SJCRH30 (cell line): ENCODE data around the gene SH3TC2. TPM values are rescaled to one million over a fixed set of nuclear protein-coding genes. Genes with fewer than 3 reads are reported as not detected.

Experiments used
- DNase-seq, 2 experiments: peaks; one replicate each; pipeline ENCODE4 v3.0.0-alpha.2; 2015 to 2020
- H3K27ac ChIP-seq: fragments of 250-450 bp; sonication (Bioruptor Pico); 2 replicates; pipeline ENCODE4 v1.5.1; 2020; ENCODE audit warnings: mild to moderate bottlenecking, moderate library complexity
- H3K27me3 ChIP-seq: fragments of 250-450 bp; sonication (Bioruptor Pico); 2 replicates; pipeline ENCODE4 v1.5.1; 2020; ENCODE audit warnings: mild to moderate bottlenecking, moderate library complexity
- H3K36me3 ChIP-seq: fragments of 250-450 bp; sonication (Bioruptor Pico); 2 replicates; pipeline ENCODE4 v1.5.1; 2020; ENCODE audit warnings: mild to moderate bottlenecking, moderate library complexity
- H3K4me1 ChIP-seq: fragments of 250-450 bp; sonication (Bioruptor Pico); 2 replicates; pipeline ENCODE4 v1.5.1; 2020; ENCODE audit warnings: mild to moderate bottlenecking, moderate library complexity
- H3K4me3 ChIP-seq: fragments of 250-450 bp; sonication (Bioruptor Pico); 2 replicates; pipeline ENCODE4 v1.5.1; 2020; ENCODE audit warnings: mild to moderate bottlenecking, moderate library complexity
- H3K9me3 ChIP-seq: fragments of 250-450 bp; sonication (Bioruptor Pico); replicated peaks from 2 replicates; pipeline ENCODE4 v1.5.1; 2020; ENCODE audit warnings: mild to moderate bottlenecking, moderate library complexity
- total RNA-seq: library from RNA; depleted of rRNA; stranded (reverse); fragments of >200 nt; shearing (Covaris generic); gene quantifications from 2 replicates; pipeline ENCODE4 v1.2.3, GENCODE V29; 2014

Gene SH3TC2
- total RNA-seq, 1 experiment from 2014 or later: 14.1 TPM

DNA sequence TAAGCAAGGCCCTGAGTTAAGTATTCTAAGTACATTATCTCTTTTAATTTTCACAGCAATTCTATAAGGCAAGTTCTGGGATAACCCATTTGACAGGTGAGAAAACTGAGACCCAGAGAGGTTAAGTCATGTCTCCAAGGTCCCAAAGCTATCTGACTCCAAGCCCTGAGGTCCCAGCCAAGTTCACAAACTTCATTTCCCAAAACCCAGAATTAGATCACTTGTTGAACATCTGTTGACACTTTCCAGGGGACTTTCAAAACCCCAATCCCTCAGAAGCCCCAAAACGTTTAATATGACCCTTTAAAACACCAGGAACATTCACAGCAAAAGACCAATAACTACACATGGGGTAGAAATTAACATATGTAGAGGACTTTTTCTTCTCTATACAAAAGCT is 72.0 kb downstream of the SH3TC2 start:
- Histone ChIP-seq H3K36me3 (no peaks in the 10 kb centered on the region), H3K27ac (peak overlapping the region; percentile 47; the same call in 1 of the 2 replicates), H3K9me3 (no peaks in the 10 kb centered on the region), H3K27me3 (no peaks in the 10 kb centered on the region), H3K4me3 (no peak overlapping the region), H3K4me1 (peaks cover 48% of the 10 kb centered on the region)
- DNase-seq: no peak

DNA sequence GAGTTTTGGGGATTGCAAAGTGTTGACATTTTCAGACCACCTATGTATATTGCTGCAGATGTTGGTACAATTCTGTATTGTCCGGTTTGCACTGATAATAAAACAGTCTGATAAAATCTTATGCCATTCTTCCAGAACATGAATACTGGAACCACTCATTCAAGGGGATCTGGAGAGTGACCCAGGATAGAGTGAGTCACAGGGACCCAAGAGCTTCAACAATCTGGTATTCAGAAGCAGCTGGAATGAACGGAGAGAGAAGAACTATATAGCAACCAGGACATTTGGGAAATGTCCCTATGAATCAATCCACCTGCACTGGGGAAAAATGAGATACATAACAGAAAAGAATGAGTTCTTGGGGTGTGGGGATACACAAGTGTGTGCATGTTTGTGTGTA is 73.3 kb downstream of the SH3TC2 start:
- Histone ChIP-seq H3K36me3 (no peaks in the 10 kb centered on the region), H3K9me3 (no peaks in the 10 kb centered on the region), H3K4me1 (peaks cover 46% of the 10 kb centered on the region), H3K27me3 (no peaks in the 10 kb centered on the region), H3K4me3 (no peak overlapping the region), H3K27ac (no peak overlapping the region)
- no peak for DNase-seq

DNA sequence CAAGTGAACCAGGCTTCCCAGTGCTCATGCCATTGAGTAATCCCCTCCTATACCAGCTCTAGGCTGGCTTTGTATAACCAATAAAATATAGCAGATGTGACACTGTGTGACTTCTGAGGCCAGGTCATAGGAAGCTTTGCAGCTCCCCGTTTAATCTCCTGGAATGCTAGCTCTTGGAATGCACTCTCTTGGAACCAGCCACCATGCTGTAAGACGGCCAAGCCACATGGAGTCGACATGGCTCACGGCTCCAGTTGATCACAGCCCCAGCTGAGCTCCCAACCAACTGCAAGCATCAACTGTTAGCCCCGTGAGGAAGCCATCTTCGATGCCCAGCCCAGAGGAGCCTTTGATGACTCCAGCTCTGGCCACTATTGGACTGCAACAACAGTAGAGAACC is 74.5 kb downstream of the SH3TC2 start:
- DNase-seq: no peak
- H3K27me3 ChIP-seq: no peaks in the 10 kb centered on the region
- peaks cover 55% of the 10 kb centered on the region for H3K4me1 ChIP-seq
- no peaks in the 10 kb centered on the region for H3K36me3 ChIP-seq
- no peaks in the 10 kb centered on the region; the same call in 1 of the 2 replicates for H3K9me3 ChIP-seq
- H3K27ac ChIP-seq: no peak overlapping the region
- no peak overlapping the region for H3K4me3 ChIP-seq

DNA sequence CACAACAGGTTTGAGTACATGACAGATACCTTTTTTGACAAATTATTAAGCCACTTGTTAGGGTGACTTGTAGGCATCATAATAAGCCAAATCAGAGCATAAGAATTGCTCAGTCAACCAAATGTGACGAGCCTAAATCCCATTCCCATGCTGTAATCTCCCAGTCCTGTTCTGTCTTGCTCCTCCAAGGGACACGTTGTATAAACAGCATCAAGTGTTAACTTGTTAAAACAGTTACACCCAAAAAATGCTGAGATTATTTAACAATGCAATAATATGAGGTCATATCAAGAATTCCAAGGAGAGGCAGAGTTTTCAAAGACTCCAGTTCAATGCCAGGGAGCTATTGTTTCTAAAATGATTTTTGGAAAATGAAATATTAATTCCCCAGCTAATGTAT is 76.2 kb downstream of the SH3TC2 start:
- peaks cover 50% of the 10 kb centered on the region for H3K4me1 ChIP-seq
- H3K27me3 ChIP-seq: no peaks in the 10 kb centered on the region
- DNase-seq: no peak
- no peak overlapping the region for H3K4me3 ChIP-seq
- H3K9me3 ChIP-seq: no peaks in the 10 kb centered on the region; the same call in 1 of the 2 replicates
- no peak overlapping the region for H3K27ac ChIP-seq
- H3K36me3 ChIP-seq: no peaks in the 10 kb centered on the region

DNA sequence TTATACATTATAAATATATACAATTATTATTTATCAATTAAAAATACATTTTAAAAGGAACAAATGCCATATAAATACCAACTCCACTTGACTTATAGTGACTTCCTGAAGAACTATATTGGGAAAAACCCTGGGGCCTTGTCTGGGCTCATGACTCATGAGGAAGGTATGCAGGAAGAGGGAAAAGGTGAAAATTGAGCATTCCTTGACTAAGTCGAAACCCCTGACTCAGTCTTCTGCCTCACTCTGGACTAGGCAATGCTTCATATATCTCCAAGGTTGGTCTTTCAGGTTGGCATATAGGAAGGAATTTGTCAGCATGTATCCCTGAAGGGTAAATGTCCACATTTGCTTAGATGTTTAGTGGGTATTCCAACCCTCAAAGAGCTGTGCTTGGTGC is 78.5 kb downstream of the SH3TC2 start:
- Histone ChIP-seq H3K36me3 (no peaks in the 10 kb centered on the region), H3K27ac (peak overlapping the region; percentile 34; the same call in 1 of the 2 replicates), H3K4me1 (peaks cover 41% of the 10 kb centered on the region), H3K27me3 (no peaks in the 10 kb centered on the region), H3K4me3 (no peak overlapping the region), H3K9me3 (no peaks in the 10 kb centered on the region; the same call in 1 of the 2 replicates)
- peak; percentile 48 for DNase-seq

DNA sequence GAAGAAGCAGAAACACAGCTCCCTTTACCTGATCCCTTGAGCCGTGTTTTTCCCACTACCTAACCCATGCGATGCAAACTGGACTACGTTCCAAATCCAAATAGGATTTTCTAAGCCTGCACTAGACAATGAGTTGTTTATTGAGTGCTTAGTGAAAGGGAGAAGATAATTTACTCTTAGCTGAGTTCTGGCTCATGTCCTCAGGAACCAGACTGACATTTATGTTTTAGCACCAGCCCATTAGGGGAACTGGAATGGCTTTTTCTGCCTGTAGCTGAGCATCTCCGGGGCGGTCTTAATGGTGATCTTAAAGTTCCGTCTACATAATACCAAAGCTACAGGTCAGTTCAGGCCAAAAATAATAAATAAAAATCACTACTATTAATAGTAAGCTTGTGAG is 81.5 kb downstream of the SH3TC2 start:
- no peaks in the 10 kb centered on the region; the same call in 1 of the 2 replicates for H3K9me3 ChIP-seq
- no peaks in the 10 kb centered on the region for H3K36me3 ChIP-seq
- no peak for DNase-seq
- H3K27me3 ChIP-seq: no peaks in the 10 kb centered on the region
- H3K4me3 ChIP-seq: no peak overlapping the region
- no peak overlapping the region for H3K27ac ChIP-seq
- H3K4me1 ChIP-seq: peaks cover 51% of the 10 kb centered on the region

DNA sequence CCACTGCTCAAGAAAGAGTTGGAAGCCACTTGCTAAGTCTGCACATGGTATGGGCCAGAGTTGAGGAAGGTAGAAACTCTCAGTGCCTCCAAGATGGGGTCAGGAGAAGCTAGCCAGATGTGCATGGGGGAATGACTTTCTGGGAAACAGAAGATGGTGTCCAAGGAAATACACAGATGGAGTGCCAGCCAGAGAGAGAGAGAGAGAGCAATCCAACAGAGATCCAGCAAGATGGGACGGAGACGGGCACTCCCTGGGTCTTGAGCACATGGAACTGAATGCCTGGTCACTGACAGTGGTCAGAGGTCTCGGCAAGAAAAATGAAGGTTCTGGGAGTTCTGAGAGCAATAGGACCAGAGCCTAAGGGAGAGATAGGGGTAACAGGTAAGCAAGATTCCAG is 82.1 kb downstream of the SH3TC2 start:
- Histone ChIP-seq H3K27me3 (no peaks in the 10 kb centered on the region), H3K4me1 (peaks cover 56% of the 10 kb centered on the region), H3K4me3 (no peak overlapping the region), H3K36me3 (no peaks in the 10 kb centered on the region), H3K27ac (no peak overlapping the region), H3K9me3 (no peaks in the 10 kb centered on the region; the same call in 1 of the 2 replicates)
- DNase-seq: no peak

DNA sequence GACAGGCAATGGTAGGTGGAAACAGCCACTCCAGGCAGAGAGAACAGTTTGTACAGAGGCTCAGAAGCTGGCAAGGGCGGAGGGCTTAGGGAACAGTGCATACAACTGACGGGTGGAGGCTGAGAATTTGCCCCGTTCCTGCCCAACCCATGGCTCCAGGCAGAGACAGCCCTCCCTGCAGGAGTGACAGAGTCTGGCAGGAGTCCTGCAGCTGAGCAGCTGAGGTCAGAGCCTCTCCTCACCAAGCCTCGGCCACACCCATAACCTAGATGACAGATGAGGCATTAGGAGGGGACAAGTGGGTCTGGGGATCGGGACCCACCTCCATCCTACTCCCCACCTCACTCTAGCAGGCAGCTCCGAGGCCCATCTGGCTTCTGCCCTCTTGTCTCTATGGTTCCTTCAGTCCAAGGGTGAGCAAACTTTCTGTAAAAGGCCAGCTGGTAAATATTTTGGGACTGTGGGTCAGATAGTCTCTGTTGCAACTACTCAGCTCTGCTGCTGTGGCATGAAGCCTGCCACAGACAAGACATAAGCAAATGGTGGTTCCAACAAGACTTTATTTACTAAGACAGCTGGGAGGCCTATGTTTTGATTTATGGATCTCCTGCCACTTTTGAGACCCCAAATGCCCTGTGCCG is 83.7 kb downstream of the SH3TC2 start:
- Histone ChIP-seq H3K36me3 (no peaks in the 10 kb centered on the region), H3K9me3 (no peaks in the 10 kb centered on the region; the same call in 1 of the 2 replicates), H3K4me1 (peaks cover 61% of the 10 kb centered on the region), H3K27ac (peak overlapping the region; percentile 93), H3K27me3 (no peaks in the 10 kb centered on the region), H3K4me3 (no peak overlapping the region)
- DNase-seq: peak; percentile 66 to 70

DNA sequence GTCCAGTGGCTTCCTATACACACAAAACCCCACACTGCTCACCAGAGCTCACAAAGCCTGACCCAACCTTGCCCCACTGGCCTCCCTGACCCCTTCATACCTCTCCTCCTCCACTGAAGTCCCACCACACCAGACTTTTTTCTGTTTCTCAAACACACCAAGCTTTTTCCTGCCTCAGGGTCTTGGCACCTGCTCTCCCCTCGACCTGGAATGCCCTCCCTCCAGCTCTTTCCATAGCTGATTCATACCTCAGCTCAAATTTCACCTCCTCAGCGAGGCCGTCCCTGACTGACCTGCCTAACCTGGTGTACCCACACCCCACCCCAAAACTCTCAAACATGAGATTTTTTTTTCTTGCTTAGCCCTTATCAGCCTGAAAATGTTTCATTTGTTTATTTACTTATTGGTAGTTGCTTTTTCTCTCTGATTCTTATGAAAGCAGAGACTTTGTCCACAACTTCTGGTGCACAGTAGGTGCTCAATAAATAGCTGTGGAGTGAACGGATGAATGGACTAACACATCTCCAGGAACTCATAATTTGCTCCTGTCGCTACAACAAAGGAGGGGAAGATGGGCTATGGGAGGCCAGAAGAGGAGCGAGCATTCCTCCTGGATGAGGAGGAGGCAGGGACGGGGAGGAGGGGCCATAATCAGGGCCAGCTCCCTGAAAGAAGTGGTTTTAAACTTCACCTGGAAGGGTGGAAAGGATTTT is 84.3 kb downstream of the SH3TC2 start:
- Histone ChIP-seq H3K36me3 (no peaks in the 10 kb centered on the region), H3K27me3 (no peaks in the 10 kb centered on the region), H3K27ac (peak overlapping the region; percentile 93), H3K9me3 (no peaks in the 10 kb centered on the region), H3K4me1 (peaks cover 63% of the 10 kb centered on the region), H3K4me3 (no peak overlapping the region)
- DNase-seq: peak; percentile 50

DNA sequence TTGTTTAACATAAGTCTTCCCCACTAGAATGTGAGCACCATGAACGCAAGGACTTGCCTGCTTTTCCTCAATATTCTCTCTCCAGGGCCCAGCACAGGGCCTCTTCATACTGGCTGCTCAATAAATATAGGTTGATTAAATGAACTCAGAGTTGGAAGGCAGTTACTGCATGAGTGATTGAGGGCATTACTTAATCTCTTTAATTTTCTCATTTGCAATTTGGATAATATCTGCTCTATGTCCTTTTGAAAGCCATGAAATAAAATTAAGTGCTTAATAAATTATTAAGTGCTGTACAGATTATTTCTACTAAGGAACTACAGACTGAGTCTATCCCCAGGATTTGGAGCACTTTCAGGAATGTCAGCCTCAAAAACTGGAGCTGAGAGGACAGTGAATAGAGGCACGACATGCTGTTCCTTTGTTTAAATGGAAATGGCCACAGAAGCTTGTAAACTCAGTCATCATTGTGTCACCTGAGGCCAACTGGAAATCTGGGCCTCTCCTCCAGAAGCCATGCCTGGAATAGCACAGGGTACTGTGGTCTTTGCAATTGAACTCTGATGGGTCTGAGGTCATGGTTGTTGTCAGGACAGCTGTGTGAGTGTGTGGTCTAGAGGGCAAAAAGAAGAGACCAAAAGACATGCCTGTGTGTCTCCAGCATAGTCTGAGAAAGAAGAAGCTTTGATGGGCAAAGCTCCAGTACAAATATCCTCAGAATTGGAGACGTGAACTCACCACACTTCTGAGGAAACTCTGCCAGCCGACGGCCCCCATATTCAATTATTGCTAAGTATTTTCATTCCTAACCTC is 86.1 kb downstream of the SH3TC2 start:
- H3K27ac ChIP-seq: peak overlapping the region; percentile 93
- H3K9me3 ChIP-seq: no peaks in the 10 kb centered on the region
- H3K4me1 ChIP-seq: peaks cover 80% of the 10 kb centered on the region
- no peak overlapping the region for H3K4me3 ChIP-seq
- peak; percentile 83 to 86 for DNase-seq
- no peaks in the 10 kb centered on the region for H3K27me3 ChIP-seq
- H3K36me3 ChIP-seq: no peaks in the 10 kb centered on the region

DNA sequence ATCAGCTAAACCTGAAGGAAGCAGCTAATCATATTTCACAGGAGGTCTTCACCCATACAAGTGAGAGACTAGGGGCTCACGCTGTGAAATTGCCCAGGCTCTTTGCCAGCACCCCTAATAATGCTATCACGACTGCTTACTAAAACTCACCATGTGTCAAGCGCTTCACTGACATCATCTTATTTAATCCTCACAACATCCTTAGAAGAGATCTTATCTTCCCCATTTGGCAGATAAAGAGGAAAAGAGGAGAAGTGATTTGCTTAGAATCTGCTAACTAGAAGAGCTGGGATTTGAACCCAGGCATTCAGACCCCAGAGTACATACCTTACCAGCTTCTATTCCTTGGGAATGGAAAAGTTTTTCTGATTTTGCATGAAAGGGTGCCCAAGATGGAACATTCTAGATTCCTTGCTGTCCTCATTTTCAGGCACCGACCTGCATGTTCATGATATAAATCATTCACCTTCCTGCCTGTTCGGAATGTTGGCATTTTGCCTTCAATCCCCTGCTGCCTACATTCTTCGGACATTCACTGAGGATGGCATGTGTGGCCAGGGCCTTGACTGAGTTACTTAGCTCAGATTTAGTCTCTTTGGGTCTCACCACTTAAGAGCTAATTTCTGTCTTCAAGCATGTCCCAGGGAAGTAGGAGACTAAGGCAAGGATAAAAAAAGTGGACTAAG is 88.1 kb downstream of the SH3TC2 start:
- Histone ChIP-seq H3K36me3 (no peaks in the 10 kb centered on the region), H3K4me1 (peaks cover 98% of the 10 kb centered on the region), H3K9me3 (no peaks in the 10 kb centered on the region), H3K27me3 (no peaks in the 10 kb centered on the region), H3K4me3 (no peak overlapping the region), H3K27ac (peak overlapping the region; percentile 93)
- peak; percentile 46 to 59 for DNase-seq

DNA sequence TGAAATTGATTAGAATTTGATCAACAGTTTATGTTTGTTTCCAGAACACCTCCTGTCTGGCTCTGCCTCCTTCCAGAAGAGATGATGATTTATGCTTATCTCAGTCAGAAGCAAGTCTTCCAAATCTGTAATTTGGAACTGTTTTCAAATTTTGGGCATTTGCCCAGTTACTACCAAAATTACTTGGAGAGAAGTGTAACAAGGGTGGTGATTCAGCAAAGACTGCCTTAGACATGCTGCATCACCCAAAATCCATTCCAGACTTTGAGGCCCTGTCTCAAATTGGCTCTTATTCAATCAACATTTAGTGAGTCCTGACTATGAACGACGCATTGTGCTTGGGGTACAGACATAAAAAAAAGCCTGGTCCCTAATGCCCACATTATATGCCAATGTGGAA is 89.4 kb downstream of the SH3TC2 start:
- H3K27me3 ChIP-seq: no peaks in the 10 kb centered on the region
- no peak overlapping the region for H3K4me3 ChIP-seq
- H3K36me3 ChIP-seq: no peaks in the 10 kb centered on the region
- DNase-seq: no peak
- H3K4me1 ChIP-seq: peaks cover 98% of the 10 kb centered on the region
- no peaks in the 10 kb centered on the region for H3K9me3 ChIP-seq
- peak overlapping the region; percentile 93 for H3K27ac ChIP-seq

DNA sequence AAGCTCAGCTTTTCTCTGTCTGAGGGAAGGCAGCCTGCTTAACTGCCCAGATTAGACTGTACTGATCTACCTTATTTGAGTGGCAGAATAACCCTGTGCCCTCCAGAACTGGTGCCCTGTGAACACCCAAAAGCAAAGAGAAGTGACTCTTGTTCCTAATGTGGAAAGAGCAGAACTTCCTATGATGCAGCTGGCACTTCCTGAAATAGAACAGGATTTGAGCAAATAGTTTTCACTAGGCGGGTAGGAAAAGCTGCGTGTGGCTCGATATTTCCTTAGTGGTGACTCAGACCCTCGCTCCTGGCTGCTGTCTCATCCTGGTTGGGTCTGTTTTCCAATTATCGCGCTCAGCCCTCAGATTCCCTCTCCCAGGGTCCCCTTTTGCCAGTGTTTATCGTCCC is 89.9 kb downstream of the SH3TC2 start:
- DNase-seq: peak; percentile 77 to 84
- Histone ChIP-seq H3K9me3 (no peaks in the 10 kb centered on the region), H3K27ac (peak overlapping the region; percentile 93), H3K4me3 (no peak overlapping the region), H3K4me1 (peaks cover 97% of the 10 kb centered on the region), H3K36me3 (no peaks in the 10 kb centered on the region), H3K27me3 (no peaks in the 10 kb centered on the region)

DNA sequence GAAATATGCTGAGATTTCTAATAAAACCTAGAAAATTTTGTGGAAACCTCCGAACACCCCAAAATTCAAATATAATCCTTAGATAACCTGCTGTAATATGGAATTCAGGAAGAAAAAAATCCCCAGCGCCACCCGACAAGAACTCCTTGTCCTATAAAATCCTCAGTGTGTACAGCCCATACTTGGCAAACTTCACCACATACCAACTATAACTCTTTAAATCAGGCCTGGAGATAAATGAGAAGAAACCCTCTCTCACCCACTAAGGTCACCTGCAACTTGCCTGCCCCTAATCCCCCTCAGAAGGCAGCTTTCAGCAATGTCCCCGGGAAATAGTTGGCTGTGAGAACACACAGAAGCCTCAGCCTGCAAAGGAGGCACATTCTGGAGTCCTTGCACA is 90.5 kb downstream of the SH3TC2 start:
- peaks cover 97% of the 10 kb centered on the region for H3K4me1 ChIP-seq
- H3K4me3 ChIP-seq: no peak overlapping the region
- H3K9me3 ChIP-seq: no peaks in the 10 kb centered on the region
- H3K27me3 ChIP-seq: no peaks in the 10 kb centered on the region
- H3K36me3 ChIP-seq: no peaks in the 10 kb centered on the region
- no peak for DNase-seq
- H3K27ac ChIP-seq: peak overlapping the region; percentile 93
